ENCODE data around the gene CC2D1B. TPM values are rescaled to one million over a fixed set of nuclear protein-coding genes. Genes with fewer than 3 reads are reported as not detected.
"Not testable (repeated sequence)": the region's sequence is repeated elsewhere in the genome, so short reads cannot be mapped to it uniquely, and the experiment has no call there.

Gene CC2D1B
- 37.8 TPM for polyA plus RNA-seq (ENCODE audit: insufficient read length)
- long read RNA-seq, donor 1 = 0 reads
- long read RNA-seq, donor 2 = 0 reads
- long read RNA-seq, donor 3 = 0 reads
- long read RNA-seq, donor 4 = 0 reads
- long read RNA-seq, donor 5, partial matches to known transcripts = 0 of 1 reads
- long read RNA-seq, donor 5, other reads (novel, unspliced or antisense) = 0 of 1 reads
- long read RNA-seq, donor 6 = 0 reads
- long read RNA-seq, donor 7, partial matches to known transcripts = 0 of 1 reads
- long read RNA-seq, donor 7, other reads (novel, unspliced or antisense) = 0 of 1 reads
- long read RNA-seq, donor 8 = 0 reads

GRCh38 chr1:52365746-52366516 is at the start of gene CC2D1B:
Gene CC2D1B, minus strand, starts transcription at chr1:52366205. Its CDS starts 1,585 bp downstream, at chr1:52364620.
- DNase-seq = peak; percentile 97

- DNase-seq = no peak
Observed at GRCh38 chr1:52414942-52415341, 48.9 kb upstream of the CC2D1B start.

GRCh38 chr1:52413410-52413989 is 47.5 kb upstream of the CC2D1B start:
- no peak for DNase-seq

GRCh38 chr1:52404975-52405338 is 39.0 kb upstream of the CC2D1B start:
- DNase-seq = no peak

- peak; percentile 98 for DNase-seq
Observed at GRCh38 chr1:52404116-52404974, 38.3 kb upstream of the CC2D1B start, which contains the start of the genes ORC1 and PRPF38A. Gene ORC1, minus strand, starts transcription at chr1:52404423. Its CDS starts 2,200 bp downstream, at chr1:52402223. Gene PRPF38A, plus strand, starts transcription at chr1:52404602. Its CDS starts 148 bp downstream, at chr1:52404750.

- peak; percentile 11 for DNase-seq
Observed at GRCh38 chr1:52403566-52404115, 37.6 kb upstream of the CC2D1B start.

- no peak for DNase-seq
Observed at GRCh38 chr1:52402860-52403240, 36.8 kb upstream of the CC2D1B start.

- no peak for DNase-seq
Observed at GRCh38 chr1:52400131-52400530, 34.1 kb upstream of the CC2D1B start.

- no peak for DNase-seq
Observed at GRCh38 chr1:52399629-52400028, 33.6 kb upstream of the CC2D1B start.

GRCh38 chr1:52393174-52393573 is 27.2 kb upstream of the CC2D1B start:
- no peak for DNase-seq

GRCh38 chr1:52386458-52386857 is 20.5 kb upstream of the CC2D1B start:
- no peak for DNase-seq

GRCh38 chr1:52385376-52385775 is 19.4 kb upstream of the CC2D1B start:
- DNase-seq = no peak

- not testable (repeated sequence) for DNase-seq
Observed at GRCh38 chr1:52369851-52370250, 3.8 kb upstream of the CC2D1B start.

GRCh38 chr1:52368383-52369172 is 2.6 kb upstream of the CC2D1B start:
- peak; percentile 59 for DNase-seq

- no peak for DNase-seq
Observed at GRCh38 chr1:52367272-52367671, 1.3 kb upstream of the CC2D1B start.

- no peak for DNase-seq
Observed at GRCh38 chr1:52366517-52366827, 467 bp upstream of the CC2D1B start.

GRCh38 chr1:52365071-52365745 is 797 bp downstream of the CC2D1B start:
- peak; percentile 13 for DNase-seq

- no peak for DNase-seq
Observed at GRCh38 chr1:52364235-52364839, 1.7 kb downstream of the CC2D1B start.

GRCh38 chr1:52360595-52360968 is 5.4 kb downstream of the CC2D1B start:
- no peak for DNase-seq

All from left kidney (tissue), 8 donors.